Activated T-cell treated with anti-CD3 and anti-CD28 coated beads, Interleukin-2, amount 50 U/mL, for 48 hours (primary cell): ENCODE results near the gene TMEM242.

ENCODE experiments used
- DNase-seq, 2 experiments: peaks; one replicate each; pipeline ENCODE4 v3.0.0-alpha.2; 2020

TMEM242 gene

GRCh38 chr6:157268835-157269234, 54.5 kb downstream of the TMEM242 start:
- DNase-seq, result no peak

DNA sequence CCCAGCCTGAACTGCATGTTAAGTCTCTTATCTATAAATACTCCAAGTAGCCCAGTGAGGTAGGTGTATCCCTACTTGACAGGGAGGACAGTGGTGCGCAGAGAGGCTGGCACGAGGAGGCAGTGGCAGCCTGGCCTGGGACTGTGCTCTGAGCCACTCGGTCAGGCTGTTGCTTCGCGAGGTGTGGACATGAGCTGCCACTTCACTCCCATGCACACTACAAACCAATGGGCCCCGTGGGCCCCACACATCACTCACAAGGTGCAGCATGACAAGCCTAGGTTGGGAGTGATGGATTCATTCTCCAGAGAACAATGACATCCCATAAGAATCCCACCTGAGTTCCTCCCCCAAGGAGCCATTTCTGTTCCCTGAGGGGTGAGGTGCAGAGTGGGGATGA, 54.9 kb downstream of the TMEM242 start:
- no peak for DNase-seq

DNA sequence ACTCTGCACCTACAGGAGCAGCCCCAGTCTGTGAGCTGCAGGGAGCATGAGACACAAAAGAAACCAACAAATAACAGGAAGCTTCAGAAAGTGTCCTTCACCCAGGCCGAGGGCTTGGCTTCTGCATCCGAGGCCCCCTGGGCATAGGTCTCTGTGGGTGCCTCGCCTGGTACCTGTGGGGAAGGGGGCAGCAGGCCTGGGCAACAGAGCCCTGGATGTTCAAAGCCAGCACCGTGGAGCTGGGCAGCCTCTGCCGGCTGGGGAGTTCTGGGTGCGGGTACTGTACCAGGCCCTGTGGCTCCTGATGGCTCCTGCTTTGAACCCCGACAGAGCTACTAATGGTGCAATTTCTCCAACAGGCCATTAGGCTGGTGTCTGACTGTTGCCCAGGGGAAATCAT, 55.7 kb downstream of the TMEM242 start:
- no peak for DNase-seq

DNA sequence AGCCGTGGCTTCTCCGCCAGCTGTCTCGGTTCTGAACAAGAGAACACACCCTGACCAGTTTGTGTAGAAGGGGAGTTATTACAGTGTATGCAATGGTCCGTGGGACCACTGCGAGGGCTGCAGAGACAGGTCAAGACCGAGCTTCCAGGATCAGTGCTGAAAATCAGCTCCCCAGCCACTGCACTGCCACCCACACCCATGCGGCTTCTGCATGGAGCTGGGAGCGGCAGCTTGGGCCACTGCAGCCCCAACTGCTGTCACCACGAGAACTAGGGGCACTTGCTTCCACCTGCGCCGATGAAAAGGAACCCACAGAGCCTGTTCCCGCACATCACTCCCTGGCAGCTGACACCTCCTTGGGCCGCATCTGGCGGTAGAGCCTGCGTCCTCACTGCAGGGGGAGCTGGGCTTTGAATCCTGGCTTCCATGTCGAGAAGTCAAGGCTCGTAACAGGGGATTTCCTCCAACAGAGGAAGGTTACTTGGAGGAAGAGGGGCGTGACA, 56.2 kb downstream of the TMEM242 start:
- no peak for DNase-seq

DNA sequence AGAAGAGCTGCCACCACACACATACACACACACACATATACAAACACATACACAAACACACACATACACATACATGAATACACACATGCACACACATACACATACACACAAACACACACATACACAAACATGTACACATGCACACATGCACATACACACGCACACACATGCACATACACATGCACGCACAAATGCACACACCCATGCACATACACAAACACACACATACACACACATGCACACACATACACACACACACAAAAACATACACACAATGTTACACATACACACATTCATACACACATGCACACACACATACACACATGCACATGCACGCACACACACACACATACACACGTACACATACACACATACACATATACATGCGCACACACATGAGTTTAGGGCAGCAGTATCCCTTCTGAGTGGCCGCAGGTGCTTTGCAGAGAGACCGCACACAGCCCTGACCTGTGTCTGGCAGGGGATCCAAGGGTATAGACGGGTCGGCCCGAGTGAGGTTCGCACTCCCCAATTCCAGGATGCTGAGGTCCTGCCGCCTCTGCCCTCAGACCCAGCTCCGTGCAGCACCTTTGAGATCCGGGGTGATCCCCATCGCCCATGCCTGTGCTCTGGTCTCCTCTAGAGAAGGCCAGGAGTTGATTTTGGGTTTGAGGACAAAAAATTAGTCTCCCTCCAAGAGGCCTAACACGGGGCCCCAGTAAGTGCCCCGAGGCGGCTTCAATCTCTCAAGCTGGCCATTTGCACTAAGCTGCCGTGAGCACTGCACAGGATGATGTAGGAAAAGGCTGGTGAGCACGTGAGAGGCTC, 56.8 kb downstream of the TMEM242 start:
- DNase-seq, result no peak

GRCh38 chr6:157265635-157266034, 57.7 kb downstream of the TMEM242 start:
- DNase-seq, result no peak

GRCh38 chr6:157265186-157265585, 58.1 kb downstream of the TMEM242 start:
- DNase-seq, result no peak

DNA sequence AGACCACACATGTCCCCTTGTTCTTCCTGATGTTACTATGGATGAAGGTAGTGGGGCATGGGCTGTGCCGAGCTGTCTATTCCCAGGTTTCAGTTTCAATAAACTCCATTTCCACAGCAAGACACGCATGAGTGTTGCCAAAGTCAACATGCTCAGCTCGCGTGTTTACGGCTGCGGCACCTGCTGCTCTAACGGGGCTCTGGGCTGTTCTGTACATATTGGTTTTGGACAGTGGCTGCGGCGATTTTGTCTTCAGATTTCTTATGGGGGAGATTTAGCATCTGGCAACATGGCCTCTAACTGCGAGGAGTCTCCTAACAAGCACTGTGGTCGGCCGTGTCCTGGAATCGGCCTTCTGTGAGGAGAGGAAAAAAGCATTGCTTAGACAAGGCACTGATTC, 58.6 kb downstream of the TMEM242 start:
- no peak for DNase-seq

GRCh38 chr6:157263881-157264397, 59.4 kb downstream of the TMEM242 start:
- no peak for DNase-seq

DNA sequence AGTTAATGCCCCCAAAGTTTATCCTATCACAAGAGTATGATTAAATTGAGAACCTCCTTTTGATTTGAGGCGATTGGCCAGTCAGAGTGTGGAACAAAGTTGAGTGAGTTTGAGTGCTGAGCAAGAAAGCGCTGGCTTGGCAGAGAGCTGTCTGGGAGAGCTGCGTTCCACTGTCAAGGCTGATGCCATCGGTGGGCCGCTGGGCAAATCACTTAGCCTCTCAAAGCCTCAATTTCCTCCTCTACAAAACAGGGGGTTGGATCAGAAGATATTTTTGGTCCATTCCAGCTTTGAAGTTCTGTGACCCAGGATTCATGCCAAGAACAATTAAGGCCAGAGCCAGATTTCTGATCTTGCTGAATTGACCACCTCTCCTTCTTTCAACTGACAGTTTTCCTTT, 60.2 kb downstream of the TMEM242 start:
- no peak for DNase-seq

DNA sequence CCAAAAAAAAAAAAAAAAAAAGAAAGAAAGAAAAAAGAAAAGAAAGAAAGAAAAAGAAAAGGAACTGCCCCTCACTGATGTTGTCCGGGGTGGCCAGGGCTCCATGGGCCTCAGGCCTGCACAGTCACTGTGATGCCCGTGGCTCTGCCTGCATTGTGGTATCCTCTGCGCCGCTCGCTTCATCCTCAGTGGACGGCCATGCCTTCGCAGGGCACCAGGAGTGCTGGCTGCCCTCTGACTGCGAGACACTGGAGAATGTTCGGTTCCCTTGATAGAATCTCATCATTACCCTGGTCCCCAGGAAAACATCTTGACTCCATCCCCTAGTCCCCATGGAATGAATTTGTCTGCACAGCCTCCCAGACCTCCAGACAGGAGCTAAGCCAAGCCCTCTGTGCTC, 61.7 kb downstream of the TMEM242 start:
- no peak for DNase-seq

DNA sequence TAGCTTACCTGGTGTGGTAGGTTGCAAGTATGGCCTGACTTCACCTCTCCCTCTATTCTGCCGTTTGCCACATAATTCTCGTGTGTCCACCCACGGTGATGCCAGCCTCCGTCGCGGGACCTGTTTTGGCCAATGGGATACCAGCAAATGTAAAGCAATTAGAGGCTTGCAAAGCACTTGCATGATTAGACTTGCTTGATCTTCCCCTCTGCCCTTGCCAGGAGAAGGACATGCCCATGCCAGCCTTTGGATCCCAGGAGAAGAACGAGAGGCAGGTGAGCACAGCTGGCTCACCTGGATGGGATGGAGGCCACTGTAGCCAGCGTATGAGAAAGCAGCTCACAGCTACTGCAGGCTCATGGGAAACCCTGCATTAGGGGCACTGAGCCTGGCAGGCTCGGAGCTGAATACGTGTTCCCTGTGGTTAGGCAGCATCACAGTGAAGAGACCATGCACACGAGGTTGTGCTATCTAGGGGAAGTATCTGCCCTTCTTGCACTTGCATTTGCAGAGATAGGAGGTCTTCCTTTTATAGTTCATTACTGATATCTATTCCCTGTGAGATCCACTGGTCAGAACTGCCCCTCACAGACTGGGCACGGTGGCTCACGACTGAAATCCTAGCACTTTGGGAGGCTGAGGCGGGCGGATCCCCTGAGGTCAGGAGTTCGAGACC, 62.4 kb downstream of the TMEM242 start:
- no peak for DNase-seq

DNA sequence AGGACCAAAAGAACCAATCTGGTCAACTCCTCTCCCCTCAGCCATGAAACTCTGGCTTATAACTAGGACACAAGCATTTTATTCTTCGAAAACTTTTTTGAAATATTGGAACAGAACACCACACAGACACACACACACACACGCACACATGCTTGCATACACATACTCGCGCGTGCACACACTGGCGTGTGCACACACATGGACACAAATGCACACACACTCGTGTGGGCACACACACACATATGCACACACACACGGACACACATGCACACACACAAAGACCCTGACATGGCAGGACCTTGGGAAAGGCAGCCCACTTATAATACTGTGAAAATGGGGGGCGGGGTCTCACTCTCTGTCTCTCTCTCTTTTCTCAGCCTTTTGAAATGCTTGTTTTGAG, 63.9 kb downstream of the TMEM242 start:
- no peak for DNase-seq

DNA sequence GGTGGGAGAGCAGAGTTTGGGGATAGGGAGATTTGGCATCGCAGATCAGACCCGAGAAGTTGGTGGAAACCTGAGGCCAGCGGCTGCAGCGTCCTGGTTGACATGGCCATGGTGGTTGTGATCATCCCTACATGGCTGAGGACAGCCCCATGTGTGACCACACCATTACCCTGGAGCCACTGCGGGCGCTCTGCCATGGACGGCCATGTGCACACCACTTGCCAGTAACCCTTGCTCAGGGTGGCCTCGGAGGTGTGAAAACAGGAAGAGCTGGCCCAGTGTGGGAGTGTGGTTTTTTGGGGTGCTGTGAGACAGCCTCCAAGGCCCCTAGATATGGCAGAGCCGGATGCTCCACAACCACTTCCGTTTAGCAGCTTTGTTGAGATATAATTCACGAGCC, 64.4 kb downstream of the TMEM242 start:
- DNase-seq, result no peak

GRCh38 chr6:157255079-157255478, 68.2 kb downstream of the TMEM242 start:
- DNase-seq, result no peak

DNA sequence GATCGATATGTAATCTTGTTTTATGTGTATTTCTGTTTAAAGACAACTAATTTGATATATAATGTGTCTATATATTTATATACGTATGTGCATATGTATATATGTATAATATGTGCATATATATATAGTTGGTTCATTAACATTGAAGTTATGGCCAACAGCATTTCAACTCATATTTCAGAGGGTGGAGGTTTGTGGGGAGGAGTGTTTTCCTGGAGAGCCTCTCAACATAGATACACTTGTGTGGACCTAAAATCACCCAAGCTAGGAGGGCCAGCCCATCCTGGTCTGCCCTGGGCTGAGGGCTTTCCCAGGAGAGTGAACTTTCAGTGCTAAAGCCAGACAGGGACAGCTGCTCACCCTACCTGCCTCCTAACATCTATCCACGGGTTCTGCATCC, 68.8 kb downstream of the TMEM242 start:
- no peak for DNase-seq

DNA sequence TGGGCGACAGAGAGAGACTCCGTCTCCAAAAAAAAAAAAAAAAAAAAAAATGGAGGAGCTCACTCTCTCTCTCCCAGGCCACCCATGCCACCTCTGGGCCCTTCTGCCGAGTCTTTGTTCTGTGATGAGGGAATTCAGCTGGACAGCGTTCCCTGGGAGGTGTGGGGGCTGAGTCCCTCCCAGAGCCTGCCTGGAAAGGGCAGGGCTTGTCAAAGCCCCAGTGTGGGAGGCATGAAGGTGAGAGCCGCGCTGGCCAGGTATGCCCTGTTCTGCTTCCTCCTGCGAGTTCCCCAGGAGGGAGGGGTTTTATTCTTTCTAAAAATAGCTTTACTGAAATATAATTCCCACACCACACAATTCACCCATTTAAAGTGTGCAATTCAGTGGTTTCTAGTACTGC, 69.6 kb downstream of the TMEM242 start:
- no peak for DNase-seq

DNA sequence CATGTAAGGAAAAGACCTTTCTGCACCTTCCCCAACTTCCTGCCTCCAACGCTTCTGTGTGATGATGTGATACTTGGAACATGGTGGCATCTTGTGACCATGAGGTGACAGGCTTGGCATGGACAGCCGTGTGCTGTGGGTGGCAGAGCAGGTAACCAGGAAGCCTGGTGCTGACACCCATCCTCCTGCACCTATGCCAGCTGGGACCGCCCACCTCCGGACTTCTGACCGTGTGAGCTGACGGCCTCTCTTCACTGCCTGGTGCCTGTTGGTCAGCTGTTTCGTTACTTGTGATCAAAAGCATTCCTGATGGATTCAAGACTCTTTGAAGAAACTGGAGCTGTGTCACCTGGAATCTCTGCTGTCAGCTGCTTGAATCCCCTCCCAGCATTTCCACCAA, 70.3 kb downstream of the TMEM242 start:
- no peak for DNase-seq

- DNase-seq, result no peak
Measured at GRCh38 chr6:157251586-157252247, 71.6 kb downstream of the TMEM242 start.

GRCh38 chr6:157249826-157250225, 73.5 kb downstream of the TMEM242 start:
- no peak for DNase-seq

DNA sequence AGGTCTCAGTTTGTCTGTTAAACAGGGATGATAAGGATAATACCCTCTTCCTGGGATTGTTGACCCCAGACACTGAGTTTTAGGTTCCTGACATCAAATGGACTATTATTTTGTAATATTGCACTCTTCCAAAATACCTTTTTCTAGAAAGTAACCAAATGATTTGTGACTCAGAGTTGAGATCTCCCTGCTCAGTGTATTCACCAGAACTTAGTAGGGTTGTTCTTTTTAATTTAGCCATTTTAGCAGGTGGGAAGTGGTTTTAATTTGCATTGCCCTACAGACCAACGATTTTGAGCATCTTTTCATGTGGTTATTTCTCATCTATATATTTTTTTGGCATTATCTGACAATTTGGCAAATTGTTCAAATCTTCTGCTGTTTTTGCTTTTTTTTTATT, 75.1 kb downstream of the TMEM242 start:
- no peak for DNase-seq

GRCh38 chr6:157246771-157247484, 76.4 kb downstream of the TMEM242 start:
- no peak for DNase-seq

DNA sequence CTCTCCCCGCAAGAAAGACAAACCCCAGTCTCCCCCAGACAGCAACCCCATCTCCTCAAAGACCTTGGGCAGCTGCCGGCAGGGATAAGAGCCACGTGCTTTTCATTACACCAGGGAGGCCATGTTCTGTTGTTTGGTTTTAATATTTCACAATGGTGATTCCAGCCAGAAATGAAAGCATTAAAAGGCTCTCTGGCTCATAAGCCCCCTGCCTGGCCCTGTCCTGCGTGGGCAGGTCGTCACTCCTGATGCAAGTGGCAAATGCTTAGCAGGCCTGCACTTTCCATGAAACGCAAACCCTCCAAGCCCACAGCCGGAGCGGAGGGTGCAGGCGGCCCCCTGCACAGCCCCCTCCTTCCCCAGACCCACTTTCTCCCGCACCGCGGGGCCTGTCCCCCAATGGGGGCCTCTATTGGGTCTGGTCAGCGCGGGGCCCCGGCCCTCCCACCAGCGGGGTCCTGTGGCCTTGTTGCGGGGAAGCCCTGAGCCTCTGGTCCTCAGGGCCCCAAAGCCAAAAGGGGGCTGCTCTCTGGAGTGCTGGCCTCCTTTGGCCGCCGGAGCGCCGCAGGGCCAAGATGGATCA, 77.2 kb downstream of the TMEM242 start:
- DNase-seq, result no peak
